ENCODE results near the gene PAX3.
"Not testable (repeated sequence)": the region's sequence is repeated elsewhere in the genome, so short reads cannot be mapped to it uniquely, and the experiment has no call there.

Gene PAX3

GRCh38 chr2:222160125-222160524, 138.7 kb downstream of the PAX3 start:
- Histone ChIP-seq H2BK120ac (ENCODE audit: low read depth, low read length) (no peak overlapping the region), H3K79me1 (ENCODE audit: low read depth, low read length) (no peaks in the 10 kb centered on the region), H3K4me3 (ENCODE audit: low read length in 2 of 2) (no peak overlapping the region), H4K8ac (ENCODE audit: low read depth, low read length) (no peak overlapping the region), H2BK15ac (ENCODE audit: low read length) (no peak overlapping the region), H3K4ac (ENCODE audit: low read length) (no peak overlapping the region), H2AFZ (ENCODE audit: low read length) (no peak overlapping the region), H3K9me3 (replicated peaks in 1 of 2; ENCODE audit: control insufficient read depth in 2 of 2, insufficient read depth in 1 of 2, low read depth in 1 of 2, low read length in 2 of 2) (no peaks in the 10 kb centered on the region), H2BK12ac (ENCODE audit: low read length) (no peak overlapping the region), H2AK5ac (ENCODE audit: low read depth, low read length) (no peak overlapping the region), H3K27ac (replicated peaks; ENCODE audit: low read length) (no peak overlapping the region), H2BK5ac (ENCODE audit: low read length) (no peak overlapping the region), H3K4me2 (ENCODE audit: insufficient read depth, low read length, poor library complexity, severe bottlenecking) (no peak overlapping the region), H3K36me3 (replicated peaks in 1 of 2; ENCODE audit: control insufficient read depth in 2 of 2, insufficient read depth in 2 of 2, low read length in 2 of 2) (no peaks in the 10 kb centered on the region), H3K9ac (ENCODE audit: low read depth, low read length, poor library complexity) (no peak overlapping the region), H3K27me3 (ENCODE audit: control insufficient read depth in 3 of 3, insufficient read depth in 3 of 3, low read depth in 1 of 3, low read length in 3 of 3) (peaks cover 0 to 7% (median 0%) of the 10 kb centered on the region in 3 experiments), H3K14ac (ENCODE audit: low read length) (no peak overlapping the region), H3K4me1 (ENCODE audit: control insufficient read depth in 2 of 2, insufficient read depth in 1 of 2, low read depth in 1 of 2, low read length in 2 of 2) (peaks cover 0 to 3% of the 10 kb centered on the region in 2 donors), H3K23ac (ENCODE audit: low read depth, low read length, poor library complexity) (no peak overlapping the region), H4K91ac (ENCODE audit: low read depth, low read length, poor library complexity) (no peak overlapping the region), H3K18ac (ENCODE audit: low read length) (no peak overlapping the region)
- DNase-seq (ENCODE audit: low spot score), result no peak
- no CpG with 5 or more reads among the region's 2 CpGs for WGBS, 2 donors (ENCODE audit: extremely low coverage in 2 of 2, insufficient read length in 2 of 2, insufficient replicate concordance in 1 of 2)

- H3K4ac ChIP-seq (ENCODE audit: low read length), result no peak overlapping the region
- H3K9ac ChIP-seq (ENCODE audit: low read depth, low read length, poor library complexity), result no peak overlapping the region
- H3K14ac ChIP-seq (ENCODE audit: low read length), result no peak overlapping the region
- H3K4me3 ChIP-seq (ENCODE audit: low read length in 2 of 2), result no peak overlapping the region
- H4K91ac ChIP-seq (ENCODE audit: low read depth, low read length, poor library complexity), result no peak overlapping the region
- H3K9me3 ChIP-seq (replicated peaks in 1 of 2; ENCODE audit: control insufficient read depth in 2 of 2, insufficient read depth in 1 of 2, low read depth in 1 of 2, low read length in 2 of 2), result no peaks in the 10 kb centered on the region
- no peak overlapping the region for H2BK5ac ChIP-seq (ENCODE audit: low read length)
- H2BK15ac ChIP-seq (ENCODE audit: low read length), result no peak overlapping the region
- no peak overlapping the region for H2BK120ac ChIP-seq (ENCODE audit: low read depth, low read length)
- DNase-seq (ENCODE audit: low spot score), result no peak
- WGBS, 2 donors (ENCODE audit: extremely low coverage in 2 of 2, insufficient read length in 2 of 2, insufficient replicate concordance in 1 of 2), result no CpG with 5 or more reads among the region's 4 CpGs
- H3K18ac ChIP-seq (ENCODE audit: low read length), result no peak overlapping the region
- H3K4me2 ChIP-seq (ENCODE audit: insufficient read depth, low read length, poor library complexity, severe bottlenecking), result no peak overlapping the region
- H3K36me3 ChIP-seq (replicated peaks in 1 of 2; ENCODE audit: control insufficient read depth in 2 of 2, insufficient read depth in 2 of 2, low read length in 2 of 2), result no peaks in the 10 kb centered on the region
- H3K23ac ChIP-seq (ENCODE audit: low read depth, low read length, poor library complexity), result no peak overlapping the region
- no peak overlapping the region for H2AFZ ChIP-seq (ENCODE audit: low read length)
- H3K79me1 ChIP-seq (ENCODE audit: low read depth, low read length), result no peaks in the 10 kb centered on the region
- no peak overlapping the region for H4K8ac ChIP-seq (ENCODE audit: low read depth, low read length)
- no peak overlapping the region for H2BK12ac ChIP-seq (ENCODE audit: low read length)
- peaks cover 0 to 3% of the 10 kb centered on the region in 2 donors for H3K4me1 ChIP-seq (ENCODE audit: control insufficient read depth in 2 of 2, insufficient read depth in 1 of 2, low read depth in 1 of 2, low read length in 2 of 2)
- no peak overlapping the region for H2AK5ac ChIP-seq (ENCODE audit: low read depth, low read length)
- peaks cover 0 to 7% (median 0%) of the 10 kb centered on the region in 3 experiments for H3K27me3 ChIP-seq (ENCODE audit: control insufficient read depth in 3 of 3, insufficient read depth in 3 of 3, low read depth in 1 of 3, low read length in 3 of 3)
- H3K27ac ChIP-seq (replicated peaks; ENCODE audit: low read length), result no peak overlapping the region
Measured at GRCh38 chr2:222159221-222159620, 139.6 kb downstream of the PAX3 start.

GRCh38 chr2:222155003-222155664, 143.7 kb downstream of the PAX3 start:
- not testable (repeated sequence) for H3K36me3 ChIP-seq (replicated peaks in 1 of 2; ENCODE audit: control insufficient read depth in 2 of 2, insufficient read depth in 2 of 2, low read length in 2 of 2); DNase-seq (ENCODE audit: low spot score); H3K23ac ChIP-seq (ENCODE audit: low read depth, low read length, poor library complexity)

More at GRCh38 chr2:222155003-222155664, 143.7 kb downstream of the PAX3 start:
- not testable (repeated sequence) for H3K4me1 ChIP-seq (ENCODE audit: control insufficient read depth in 2 of 2, insufficient read depth in 1 of 2, low read depth in 1 of 2, low read length in 2 of 2); H3K9me3 ChIP-seq (replicated peaks in 1 of 2; ENCODE audit: control insufficient read depth in 2 of 2, insufficient read depth in 1 of 2, low read depth in 1 of 2, low read length in 2 of 2); H3K4me2 ChIP-seq (ENCODE audit: insufficient read depth, low read length, poor library complexity, severe bottlenecking); H2BK15ac ChIP-seq (ENCODE audit: low read length); H3K4ac ChIP-seq (ENCODE audit: low read length); H2BK12ac ChIP-seq (ENCODE audit: low read length); H2AFZ ChIP-seq (ENCODE audit: low read length); H2BK5ac ChIP-seq (ENCODE audit: low read length); H3K4me3 ChIP-seq (ENCODE audit: low read length in 2 of 2); H3K18ac ChIP-seq (ENCODE audit: low read length); H4K91ac ChIP-seq (ENCODE audit: low read depth, low read length, poor library complexity); H2AK5ac ChIP-seq (ENCODE audit: low read depth, low read length); H4K8ac ChIP-seq (ENCODE audit: low read depth, low read length); H3K9ac ChIP-seq (ENCODE audit: low read depth, low read length, poor library complexity); H3K27me3 ChIP-seq (ENCODE audit: control insufficient read depth in 3 of 3, insufficient read depth in 3 of 3, low read depth in 1 of 3, low read length in 3 of 3); H3K27ac ChIP-seq (replicated peaks; ENCODE audit: low read length); H3K79me1 ChIP-seq (ENCODE audit: low read depth, low read length); H3K14ac ChIP-seq (ENCODE audit: low read length); H2BK120ac ChIP-seq (ENCODE audit: low read depth, low read length)
- WGBS, 2 donors (ENCODE audit: extremely low coverage in 2 of 2, insufficient read length in 2 of 2, insufficient replicate concordance in 1 of 2), result no CpG with 5 or more reads among the region's 27 CpGs
